ENCODE data around the gene BRAP.
"Not testable (repeated sequence)": the region's sequence is repeated elsewhere in the genome, so short reads cannot be mapped to it uniquely, and the experiment has no call there.

The BRAP gene

GRCh38 chr12:111685811-111686573 lies at the start of gene BRAP, which contains the start of gene ACAD10:
BRAP (minus strand) TSS chr12:111685956; CDS start chr12:111685792, 164 bp downstream.
ACAD10 (plus strand) TSS chr12:111686053; CDS start chr12:111692710, 6,657 bp downstream.
- DNase-seq (ENCODE audit: low read depth), result peak; percentile 99
- TF ChIP-seq MAX (IDR thresholded peaks at IDR 0.05; ENCODE audit: low read depth, low read length), result peak; percentile 77
- TF ChIP-seq POLR2A (IDR thresholded peaks at IDR 0.05; ENCODE audit: extremely low read depth, insufficient read length), result peak; percentile 99
- no peak for TF ChIP-seq CTCF (IDR thresholded peaks at IDR 0.05; ENCODE audit: low read depth, low read length)
- peak; percentile 67 for TF ChIP-seq MYC (IDR thresholded peaks at IDR 0.05; ENCODE audit: low read depth, low read length)
- peak within 1 kb of the TSS; percentile 96 for H3K4me3 ChIP-seq (ENCODE audit: low read depth, low read length)

- no peak for TF ChIP-seq CTCF (IDR thresholded peaks at IDR 0.05; ENCODE audit: low read depth, low read length)
- no peak for TF ChIP-seq POLR2A (IDR thresholded peaks at IDR 0.05; ENCODE audit: extremely low read depth, insufficient read length)
- no peak for TF ChIP-seq MAX (IDR thresholded peaks at IDR 0.05; ENCODE audit: low read depth, low read length)
- TF ChIP-seq MYC (IDR thresholded peaks at IDR 0.05; ENCODE audit: low read depth, low read length), result no peak
These were observed 47.7 kb upstream of the BRAP start for GRCh38 chr12:111733340-111733915.

GRCh38 chr12:111732786-111733185 lies 47.0 kb upstream of the BRAP start:
- no peak for TF ChIP-seq MYC (IDR thresholded peaks at IDR 0.05; ENCODE audit: low read depth, low read length)
- TF ChIP-seq CTCF (IDR thresholded peaks at IDR 0.05; ENCODE audit: low read depth, low read length), result no peak
- DNase-seq (ENCODE audit: low read depth), result no peak
- no peak overlapping the region for H3K4me3 ChIP-seq (ENCODE audit: low read depth, low read length)

More at GRCh38 chr12:111733340-111733915, 47.7 kb upstream of the BRAP start:
- H3K4me3 ChIP-seq (ENCODE audit: low read depth, low read length), result no peak overlapping the region
- DNase-seq (ENCODE audit: low read depth), result no peak

- no peak overlapping the region for H3K4me3 ChIP-seq (ENCODE audit: low read depth, low read length)
- TF ChIP-seq CTCF (IDR thresholded peaks at IDR 0.05; ENCODE audit: low read depth, low read length), result no peak
- TF ChIP-seq MAX (IDR thresholded peaks at IDR 0.05; ENCODE audit: low read depth, low read length), result no peak
- no peak for TF ChIP-seq POLR2A (IDR thresholded peaks at IDR 0.05; ENCODE audit: extremely low read depth, insufficient read length)
These were observed 44.7 kb upstream of the BRAP start for GRCh38 chr12:111730420-111730819.

GRCh38 chr12:111728795-111729194 lies 43.0 kb upstream of the BRAP start:
- no peak for TF ChIP-seq MYC (IDR thresholded peaks at IDR 0.05; ENCODE audit: low read depth, low read length)
- TF ChIP-seq CTCF (IDR thresholded peaks at IDR 0.05; ENCODE audit: low read depth, low read length), result no peak
- no peak for TF ChIP-seq POLR2A (IDR thresholded peaks at IDR 0.05; ENCODE audit: extremely low read depth, insufficient read length)
- no peak for TF ChIP-seq MAX (IDR thresholded peaks at IDR 0.05; ENCODE audit: low read depth, low read length)
- DNase-seq (ENCODE audit: low read depth), result no peak
- no peak overlapping the region for H3K4me3 ChIP-seq (ENCODE audit: low read depth, low read length)

More at GRCh38 chr12:111730420-111730819, 44.7 kb upstream of the BRAP start:
- no peak for DNase-seq (ENCODE audit: low read depth)

- not testable (repeated sequence) for DNase-seq (ENCODE audit: low read depth); H3K4me3 ChIP-seq (ENCODE audit: low read depth, low read length)
These were observed 38.0 kb upstream of the BRAP start for GRCh38 chr12:111723646-111724360.

Measured in NB4 (cell line).